HFFc6 (cell line): ENCODE measurements around the gene NAGS. TPM values are rescaled to one million over a fixed set of nuclear protein-coding genes. Genes with fewer than 3 reads are reported as not detected.
"Not testable (repeated sequence)": the region's sequence is repeated elsewhere in the genome, so short reads cannot be mapped to it uniquely, and the experiment has no call there.

Experiments used
- DNase-seq: peaks from one replicate; pipeline ENCODE4 v3.0.0-alpha.2; 2018
- H3K27ac Mint-ChIP-seq: 2 replicates; pipeline ENCODE4 v1.8.0; 2020; ENCODE audit warnings: mild to moderate bottlenecking, mixed read lengths
- H3K27me3 Mint-ChIP-seq: 2 replicates; pipeline ENCODE4 v1.8.0; 2021; ENCODE audit warnings: mild to moderate bottlenecking, moderate library complexity, mixed read lengths; ENCODE audit not compliant: insufficient read depth
- H3K36me3 Mint-ChIP-seq: 2 replicates; pipeline ENCODE4 v1.8.0; 2021; ENCODE audit warnings: low read depth, mixed read lengths
- H3K4me1 Mint-ChIP-seq: 2 replicates; pipeline ENCODE4 v1.8.0; 2020; ENCODE audit warnings: low read depth, mixed read lengths
- H3K4me3 Mint-ChIP-seq: 2 replicates; pipeline ENCODE4 v1.8.0; 2020; ENCODE audit warnings: mild to moderate bottlenecking, moderate library complexity, mixed read lengths
- H3K9me3 Mint-ChIP-seq: 2 replicates; pipeline ENCODE4 v1.8.0; 2020; ENCODE audit warnings: mild to moderate bottlenecking, mixed read lengths
- total RNA-seq, 6 experiments: library from RNA; stranded (reverse); fragmentation: NEBNext Ultra II Directional; extraction: Animal tissue kit (Norgen Biotek cat#: 25700); gene quantifications; 2 replicates in 1 of 6; 3 replicates in 5 of 6; pipeline ENCODE4 v1.2.3, GENCODE V29; 2021
- TF ChIP-seq, protein P1 (sequence below): fragments of 200-600 bp; sonication (generic); IDR thresholded peaks from 2 replicates; pipeline ENCODE4 v1.5.0; 2021; ENCODE audit warnings: antibody characterized with exemption, mild to moderate bottlenecking

The NAGS gene
- total RNA-seq, 6 experiments from 2014 or later, result 0.63 to 1.1 (median 0.91) TPM

DNA sequence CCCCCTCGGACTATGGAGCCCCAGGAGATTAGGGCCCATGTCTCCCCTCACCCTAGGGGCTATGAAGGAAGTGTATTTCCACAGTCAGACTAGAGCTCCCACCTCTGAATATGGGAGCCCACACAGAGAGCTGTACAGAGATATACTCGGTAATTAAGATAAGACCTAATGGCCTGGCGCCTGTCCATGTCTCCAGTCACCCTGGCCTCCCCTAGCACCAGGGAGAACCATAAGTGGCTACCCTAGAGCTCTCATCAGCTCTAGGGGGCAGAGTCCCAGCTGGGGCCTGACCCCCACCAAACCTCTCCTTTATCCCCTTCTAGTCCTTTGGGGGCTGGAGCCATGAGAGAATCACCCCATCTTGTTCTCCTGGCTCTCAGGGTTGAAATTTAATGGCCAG, 8.0 kb downstream of the NAGS start:
- no peak overlapping the region for H3K27ac Mint-ChIP-seq
- TF ChIP-seq, protein P1, sequence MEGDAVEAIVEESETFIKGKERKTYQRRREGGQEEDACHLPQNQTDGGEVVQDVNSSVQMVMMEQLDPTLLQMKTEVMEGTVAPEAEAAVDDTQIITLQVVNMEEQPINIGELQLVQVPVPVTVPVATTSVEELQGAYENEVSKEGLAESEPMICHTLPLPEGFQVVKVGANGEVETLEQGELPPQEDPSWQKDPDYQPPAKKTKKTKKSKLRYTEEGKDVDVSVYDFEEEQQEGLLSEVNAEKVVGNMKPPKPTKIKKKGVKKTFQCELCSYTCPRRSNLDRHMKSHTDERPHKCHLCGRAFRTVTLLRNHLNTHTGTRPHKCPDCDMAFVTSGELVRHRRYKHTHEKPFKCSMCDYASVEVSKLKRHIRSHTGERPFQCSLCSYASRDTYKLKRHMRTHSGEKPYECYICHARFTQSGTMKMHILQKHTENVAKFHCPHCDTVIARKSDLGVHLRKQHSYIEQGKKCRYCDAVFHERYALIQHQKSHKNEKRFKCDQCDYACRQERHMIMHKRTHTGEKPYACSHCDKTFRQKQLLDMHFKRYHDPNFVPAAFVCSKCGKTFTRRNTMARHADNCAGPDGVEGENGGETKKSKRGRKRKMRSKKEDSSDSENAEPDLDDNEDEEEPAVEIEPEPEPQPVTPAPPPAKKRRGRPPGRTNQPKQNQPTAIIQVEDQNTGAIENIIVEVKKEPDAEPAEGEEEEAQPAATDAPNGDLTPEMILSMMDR, result no peak
- peaks cover 5% of the 10 kb centered on the region for H3K27me3 Mint-ChIP-seq
- peaks cover 50% of the 10 kb centered on the region for H3K4me1 Mint-ChIP-seq
- H3K36me3 Mint-ChIP-seq, result peaks cover 18% of the 10 kb centered on the region
- no peak overlapping the region for H3K4me3 Mint-ChIP-seq
- no peak for DNase-seq
- no peaks in the 10 kb centered on the region for H3K9me3 Mint-ChIP-seq

DNA sequence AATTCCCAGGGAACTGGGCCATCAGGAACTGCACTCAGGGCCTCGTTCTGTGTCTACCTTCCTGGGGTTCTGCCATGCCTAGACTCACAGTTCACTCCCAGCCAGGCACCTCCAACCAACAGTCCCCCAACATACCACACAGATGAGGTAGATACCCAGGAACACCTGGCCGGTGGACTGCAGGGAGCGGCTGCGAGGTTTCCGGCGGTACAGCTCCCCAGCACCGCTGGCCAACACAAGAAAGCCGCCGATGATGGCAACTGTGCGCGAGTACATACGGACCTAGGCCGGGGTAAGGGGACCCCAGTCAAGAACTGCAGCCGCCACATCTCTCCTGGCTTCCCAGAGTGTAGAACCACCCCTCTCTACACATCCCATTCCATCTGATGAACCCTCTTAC, 8.5 kb downstream of the NAGS start:
- no peak for DNase-seq
- Mint-ChIP-seq H3K4me1 (peaks cover 47% of the 10 kb centered on the region), H3K36me3 (peaks cover 18% of the 10 kb centered on the region), H3K9me3 (no peaks in the 10 kb centered on the region), H3K27ac (no peak overlapping the region), H3K27me3 (peaks cover 5% of the 10 kb centered on the region), H3K4me3 (no peak overlapping the region)
- TF ChIP-seq, protein P1, result no peak

DNA sequence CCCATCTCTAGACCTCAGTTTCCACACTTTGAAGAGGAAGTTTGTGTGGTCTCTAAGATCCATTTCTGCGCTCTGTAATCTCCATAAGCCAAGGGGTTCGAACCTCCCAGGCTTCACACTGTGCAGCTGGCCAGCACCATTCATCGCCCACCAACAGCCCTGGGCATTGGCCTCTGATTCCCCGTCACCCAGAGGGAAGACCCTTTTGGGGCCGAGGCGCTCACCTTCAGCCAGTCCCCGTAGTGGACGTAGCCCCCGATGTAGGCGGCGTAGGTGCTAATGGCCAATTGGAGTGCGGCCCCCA, 9.7 kb downstream of the NAGS start:
- DNase-seq, result no peak
- Mint-ChIP-seq H3K27ac (peak overlapping the region; percentile 95), H3K4me3 (peak overlapping the region; percentile 99), H3K36me3 (peaks cover 18% of the 10 kb centered on the region), H3K4me1 (peaks cover 39% of the 10 kb centered on the region), H3K9me3 (no peaks in the 10 kb centered on the region), H3K27me3 (peaks cover 3% of the 10 kb centered on the region)
- TF ChIP-seq, protein P1, result no peak

DNA sequence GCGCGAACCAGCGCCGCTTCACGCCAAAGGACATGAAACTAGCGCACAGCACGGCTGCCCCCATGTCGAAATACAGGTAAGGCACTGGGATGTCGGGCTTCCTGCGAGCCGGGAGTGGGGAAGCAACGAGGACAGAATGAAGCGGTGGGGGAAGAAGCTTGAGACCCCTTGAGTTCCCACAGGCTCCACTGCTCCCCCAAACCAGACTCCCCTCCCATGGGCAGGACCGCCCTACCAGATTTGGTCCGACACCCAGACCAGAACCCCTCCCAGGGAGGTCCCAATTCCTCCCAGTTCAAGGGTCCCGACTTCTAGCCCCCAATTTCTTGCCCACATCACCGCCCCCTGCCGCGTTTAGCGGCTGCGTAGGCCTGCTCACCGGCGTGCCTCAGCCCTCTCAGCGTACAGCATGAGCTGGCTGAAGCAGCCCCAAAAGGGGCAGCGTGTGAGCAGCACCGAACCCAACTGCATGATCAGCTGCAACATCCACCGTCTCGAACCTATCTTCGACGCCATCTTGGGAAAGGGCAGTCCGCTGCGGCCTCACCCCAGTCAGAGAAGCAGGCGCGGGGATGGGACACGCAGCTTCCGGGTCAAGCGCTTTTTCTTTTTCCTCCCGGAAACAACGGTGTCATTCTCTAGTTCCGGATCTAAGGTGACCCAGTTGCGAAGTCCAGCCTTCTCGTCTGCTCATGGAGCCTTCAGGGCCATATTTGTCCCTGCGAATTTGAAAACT, 10.2 kb downstream of the NAGS start, which contains the start of gene TMEM101:
TMEM101 (minus strand) TSS at position 527 of the 736 bp plus-strand sequence; CDS start at position 516, 11 bp downstream.
- peaks cover 3% of the 10 kb centered on the region for H3K27me3 Mint-ChIP-seq
- peak; percentile 92 for DNase-seq
- peak within 1 kb of the TSS; percentile 95 for H3K27ac Mint-ChIP-seq
- H3K4me1 Mint-ChIP-seq, result peaks cover 33% of the 10 kb centered on the region
- no peaks in the 10 kb centered on the region for H3K9me3 Mint-ChIP-seq
- H3K36me3 Mint-ChIP-seq, result peaks cover 15% of the 10 kb centered on the region
- peak within 1 kb of the TSS; percentile 99 for H3K4me3 Mint-ChIP-seq
- TF ChIP-seq, protein P1, result no peak

DNA sequence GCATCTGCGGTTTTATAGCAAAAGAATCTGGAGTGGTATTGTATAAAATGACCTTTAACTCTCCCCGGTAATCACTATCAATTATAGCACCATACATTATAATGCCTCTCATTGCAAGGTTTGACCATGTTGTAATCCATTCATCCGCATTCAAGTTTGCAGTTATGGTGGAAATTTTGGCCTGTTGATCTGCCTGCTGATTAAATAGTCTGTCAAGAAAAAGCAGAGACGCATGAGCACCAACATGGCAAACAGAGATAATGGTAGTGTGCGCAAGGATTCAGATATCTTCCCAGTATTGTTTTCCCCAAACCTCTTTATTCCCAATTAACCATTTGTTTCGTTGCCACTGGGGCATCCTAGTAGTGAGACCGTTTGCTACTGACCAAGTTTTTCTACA, 16.8 kb downstream of the NAGS start:
- H3K36me3 Mint-ChIP-seq, result peaks cover 12% of the 10 kb centered on the region
- DNase-seq, H3K4me1 Mint-ChIP-seq, H3K9me3 Mint-ChIP-seq, H3K27me3 Mint-ChIP-seq, H3K27ac Mint-ChIP-seq, H3K4me3 Mint-ChIP-seq: not testable (repeated sequence)

DNA sequence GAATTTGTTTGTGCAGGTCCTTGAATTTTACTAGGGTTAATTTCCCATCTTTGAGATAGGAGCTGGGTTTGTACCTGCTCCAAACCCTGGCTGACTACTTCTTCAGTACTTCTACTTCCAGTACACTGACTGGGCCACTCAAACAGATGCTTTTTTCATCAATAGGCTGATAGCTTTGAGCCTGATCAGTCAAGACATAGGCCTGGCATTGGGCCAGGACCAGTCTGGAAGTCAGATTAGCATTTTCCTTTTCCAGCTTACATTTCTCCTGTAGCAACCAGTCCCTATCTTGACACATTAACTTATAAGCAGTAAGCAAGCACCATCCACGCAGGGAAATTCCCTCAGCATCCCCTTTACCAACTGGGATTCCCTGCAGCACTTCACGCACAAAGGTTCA, 17.8 kb downstream of the NAGS start:
- no peak overlapping the region for H3K27ac Mint-ChIP-seq
- H3K27me3 Mint-ChIP-seq, result peaks cover 4% of the 10 kb centered on the region
- no peaks in the 10 kb centered on the region for H3K9me3 Mint-ChIP-seq
- peaks cover 8% of the 10 kb centered on the region; the same call in 1 of the 2 replicates for H3K36me3 Mint-ChIP-seq
- no peak for DNase-seq
- TF ChIP-seq, protein P1, result no peak
- H3K4me1 Mint-ChIP-seq, result no peaks in the 10 kb centered on the region
- no peak overlapping the region for H3K4me3 Mint-ChIP-seq
